ENCODE measurements around the gene CUEDC1.
"Not testable (repeated sequence)": the region's sequence is repeated elsewhere in the genome, so short reads cannot be mapped to it uniquely, and the experiment has no call there.

The CUEDC1 gene

GRCh38 chr17:57984936-57985674, 29.9 kb upstream of the CUEDC1 start:
- no peak for DNase-seq (ENCODE audit: low read depth)

- no peak for DNase-seq (ENCODE audit: low read depth)
Measured at GRCh38 chr17:57984261-57984890, 29.2 kb upstream of the CUEDC1 start.

GRCh38 chr17:57983446-57983845, 28.2 kb upstream of the CUEDC1 start:
- DNase-seq (ENCODE audit: low read depth): no peak

GRCh38 chr17:57982452-57983170, 27.4 kb upstream of the CUEDC1 start:
- no peak for DNase-seq (ENCODE audit: low read depth)

- no peak for DNase-seq (ENCODE audit: low read depth)
Measured at GRCh38 chr17:57980522-57980921, 25.3 kb upstream of the CUEDC1 start.

- DNase-seq (ENCODE audit: low read depth): no peak
Measured at GRCh38 chr17:57979076-57979475, 23.9 kb upstream of the CUEDC1 start.

GRCh38 chr17:57976594-57976993, 21.4 kb upstream of the CUEDC1 start:
- DNase-seq (ENCODE audit: low read depth): no peak

GRCh38 chr17:57975044-57975443, 19.8 kb upstream of the CUEDC1 start:
- no peak for DNase-seq (ENCODE audit: low read depth)

- DNase-seq (ENCODE audit: low read depth): not testable (repeated sequence)
Measured at GRCh38 chr17:57974053-57974824, 19.0 kb upstream of the CUEDC1 start.

- no peak for DNase-seq (ENCODE audit: low read depth)
Measured at GRCh38 chr17:57972151-57972550, 16.9 kb upstream of the CUEDC1 start.

GRCh38 chr17:57971572-57971971, 16.4 kb upstream of the CUEDC1 start:
- no peak for DNase-seq (ENCODE audit: low read depth)

GRCh38 chr17:57970710-57971109, 15.5 kb upstream of the CUEDC1 start:
- no peak for DNase-seq (ENCODE audit: low read depth)

GRCh38 chr17:57968456-57968855, 13.2 kb upstream of the CUEDC1 start:
- no peak for DNase-seq (ENCODE audit: low read depth)

GRCh38 chr17:57966875-57967274, 11.7 kb upstream of the CUEDC1 start:
- DNase-seq (ENCODE audit: low read depth): no peak

- no peak for DNase-seq (ENCODE audit: low read depth)
Measured at GRCh38 chr17:57966246-57966645, 11.0 kb upstream of the CUEDC1 start.

GRCh38 chr17:57965521-57966160, 10.4 kb upstream of the CUEDC1 start:
- DNase-seq (ENCODE audit: low read depth): no peak

- no peak for DNase-seq (ENCODE audit: low read depth)
Measured at GRCh38 chr17:57963149-57963511, 7.9 kb upstream of the CUEDC1 start.

- no peak for DNase-seq (ENCODE audit: low read depth)
Measured at GRCh38 chr17:57962279-57963148, 7.3 kb upstream of the CUEDC1 start.

- DNase-seq (ENCODE audit: low read depth): no peak
Measured at GRCh38 chr17:57959929-57960328, 4.7 kb upstream of the CUEDC1 start.

- not testable (repeated sequence) for DNase-seq (ENCODE audit: low read depth)
Measured at GRCh38 chr17:57958391-57958790, 3.2 kb upstream of the CUEDC1 start.

GRCh38 chr17:57957886-57958285, 2.7 kb upstream of the CUEDC1 start:
- no peak for DNase-seq (ENCODE audit: low read depth)

Data from stimulated activated CD8-positive, alpha-beta memory T cell treated with anti-CD3 and anti-CD28 coated beads, Interleukin-7, amount 100 ng/mL, for 24 hours (primary cell).